HEK293 (cell line): ENCODE results near the gene GARIN5B.

Source experiments
- AEBP2 ChIP-seq: fragments of 450-650 bp; formaldehyde crosslinking; IDR thresholded peaks from 2 replicates; pipeline ENCODE4 v1.5.1; 2016; ENCODE audit warnings: missing biosample characterization, missing genetic modification characterization, borderline replicate concordance
- GFI1B ChIP-seq: fragments of 450-650 bp; formaldehyde crosslinking; IDR thresholded peaks from 2 replicates; pipeline ENCODE4 v1.5.1; 2016; ENCODE audit warnings: missing biosample characterization, missing genetic modification characterization
- GLIS1 ChIP-seq: fragments of 450-650 bp; formaldehyde crosslinking; IDR thresholded peaks from 2 replicates; pipeline ENCODE4 v1.5.1; 2016; ENCODE audit warnings: missing biosample characterization, missing genetic modification characterization
- HIC1 ChIP-seq: fragments of 450-650 bp; formaldehyde crosslinking; IDR thresholded peaks from 2 replicates; pipeline ENCODE4 v1.5.1; 2016; ENCODE audit warnings: missing biosample characterization, missing genetic modification characterization
- KLF7 ChIP-seq: fragments of 450-650 bp; formaldehyde crosslinking; IDR thresholded peaks from 2 replicates; pipeline ENCODE4 v1.5.1; 2016; ENCODE audit warnings: missing biosample characterization, missing genetic modification characterization, borderline replicate concordance
- KLF8 ChIP-seq: fragments of 450-650 bp; formaldehyde crosslinking; IDR thresholded peaks from 2 replicates; pipeline ENCODE4 v1.5.1; 2016; ENCODE audit warnings: missing biosample characterization, missing genetic modification characterization
- WT1 ChIP-seq: fragments of 450-650 bp; formaldehyde crosslinking; IDR thresholded peaks from 2 replicates; pipeline ENCODE4 v1.5.1; 2016; ENCODE audit warnings: missing biosample characterization, missing genetic modification characterization
- ZBTB21 ChIP-seq: fragments of 450-650 bp; formaldehyde crosslinking; IDR thresholded peaks from 2 replicates; pipeline ENCODE4 v1.5.1; 2017; ENCODE audit warnings: missing biosample characterization, missing genetic modification characterization
- ZIC2 ChIP-seq: fragments of 450-650 bp; formaldehyde crosslinking; IDR thresholded peaks from 2 replicates; pipeline ENCODE4 v1.5.1; 2016; ENCODE audit warnings: missing biosample characterization, missing genetic modification characterization
- ZNF202 ChIP-seq: fragments of 450-650 bp; formaldehyde crosslinking; IDR thresholded peaks from 2 replicates; pipeline ENCODE4 v1.5.1; 2016; ENCODE audit warnings: missing biosample characterization, missing genetic modification characterization, borderline replicate concordance
- ZNF24 ChIP-seq: fragments of 450-650 bp; formaldehyde crosslinking; IDR thresholded peaks from 2 replicates; pipeline ENCODE4 v1.5.1; 2016; ENCODE audit warnings: missing biosample characterization, missing genetic modification characterization
- ZNF324 ChIP-seq: fragments of 450-650 bp; formaldehyde crosslinking; IDR thresholded peaks from 2 replicates; pipeline ENCODE4 v1.5.1; 2016; ENCODE audit warnings: missing biosample characterization, missing genetic modification characterization
- ZNF398 ChIP-seq: fragments of 450-650 bp; formaldehyde crosslinking; IDR thresholded peaks from 2 replicates; pipeline ENCODE4 v1.5.1; 2017; ENCODE audit warnings: missing biosample characterization, missing genetic modification characterization
- ZNF423 ChIP-seq: fragments of 450-650 bp; formaldehyde crosslinking; IDR thresholded peaks from 2 replicates; pipeline ENCODE4 v1.5.1; 2016; ENCODE audit warnings: missing biosample characterization, missing genetic modification characterization
- ZNF473 ChIP-seq: fragments of 450-650 bp; formaldehyde crosslinking; IDR thresholded peaks from 2 replicates; pipeline ENCODE4 v1.5.1; 2017; ENCODE audit warnings: missing biosample characterization, missing genetic modification characterization
- ZNF48 ChIP-seq: fragments of 450-650 bp; formaldehyde crosslinking; IDR thresholded peaks from 2 replicates; pipeline ENCODE4 v1.5.1; 2016; ENCODE audit warnings: missing biosample characterization, missing genetic modification characterization
- ZNF501 ChIP-seq: fragments of 450-650 bp; formaldehyde crosslinking; IDR thresholded peaks from 2 replicates; pipeline ENCODE4 v1.5.1; 2016; ENCODE audit warnings: missing biosample characterization, missing genetic modification characterization
- ZNF530 ChIP-seq: fragments of 450-650 bp; formaldehyde crosslinking; IDR thresholded peaks from 2 replicates; pipeline ENCODE4 v1.5.1; 2016; ENCODE audit warnings: low read depth, missing biosample characterization, missing genetic modification characterization
- ZNF548 ChIP-seq: fragments of 450-650 bp; formaldehyde crosslinking; IDR thresholded peaks from 2 replicates; pipeline ENCODE4 v1.5.1; 2016; ENCODE audit warnings: missing biosample characterization, missing genetic modification characterization
- ZNF585B ChIP-seq: fragments of 450-650 bp; formaldehyde crosslinking; IDR thresholded peaks from 2 replicates; pipeline ENCODE4 v1.5.1; 2016; ENCODE audit warnings: missing biosample characterization, missing genetic modification characterization
- ZNF624 ChIP-seq: fragments of 450-650 bp; formaldehyde crosslinking; IDR thresholded peaks from 2 replicates; pipeline ENCODE4 v1.5.1; 2017; ENCODE audit warnings: missing biosample characterization, missing genetic modification characterization
- ZNF629 ChIP-seq: fragments of 450-650 bp; formaldehyde crosslinking; IDR thresholded peaks from 2 replicates; pipeline ENCODE4 v1.5.1; 2017; ENCODE audit warnings: missing biosample characterization, missing genetic modification characterization
- ZNF658 ChIP-seq: fragments of 450-650 bp; formaldehyde crosslinking; IDR thresholded peaks from 2 replicates; pipeline ENCODE4; 2016; ENCODE audit warnings: missing biosample characterization, missing genetic modification characterization
- ZNF785 ChIP-seq: fragments of 450-650 bp; formaldehyde crosslinking; IDR thresholded peaks from 2 replicates; pipeline ENCODE4 v1.5.1; 2016; ENCODE audit warnings: missing biosample characterization, missing genetic modification characterization
- ZXDB ChIP-seq: fragments of 450-650 bp; formaldehyde crosslinking; IDR thresholded peaks from 2 replicates; pipeline ENCODE4 v1.5.1; 2016; ENCODE audit warnings: missing biosample characterization, missing genetic modification characterization
- TF ChIP-seq, protein P1 (sequence below): fragments of 450-650 bp; formaldehyde crosslinking; IDR thresholded peaks from 2 replicates; pipeline ENCODE4 v1.5.1; 2016; ENCODE audit warnings: missing biosample characterization, missing genetic modification characterization, low read depth
- TF ChIP-seq, protein P2 (sequence below): fragments of 450-650 bp; formaldehyde crosslinking; IDR thresholded peaks from 2 replicates; pipeline ENCODE4 v1.5.1; 2016; ENCODE audit warnings: missing biosample characterization, missing genetic modification characterization, borderline replicate concordance
- TF ChIP-seq, protein P3 (sequence below): fragments of 450-650 bp; formaldehyde crosslinking; IDR thresholded peaks from 2 replicates; pipeline ENCODE4 v1.5.1; 2016; ENCODE audit warnings: missing biosample characterization, missing genetic modification characterization

GARIN5B gene

GRCh38 chr19:55407800-55408532 is 44.9 kb upstream of the GARIN5B start (continued):
- TF ChIP-seq, protein P1, sequence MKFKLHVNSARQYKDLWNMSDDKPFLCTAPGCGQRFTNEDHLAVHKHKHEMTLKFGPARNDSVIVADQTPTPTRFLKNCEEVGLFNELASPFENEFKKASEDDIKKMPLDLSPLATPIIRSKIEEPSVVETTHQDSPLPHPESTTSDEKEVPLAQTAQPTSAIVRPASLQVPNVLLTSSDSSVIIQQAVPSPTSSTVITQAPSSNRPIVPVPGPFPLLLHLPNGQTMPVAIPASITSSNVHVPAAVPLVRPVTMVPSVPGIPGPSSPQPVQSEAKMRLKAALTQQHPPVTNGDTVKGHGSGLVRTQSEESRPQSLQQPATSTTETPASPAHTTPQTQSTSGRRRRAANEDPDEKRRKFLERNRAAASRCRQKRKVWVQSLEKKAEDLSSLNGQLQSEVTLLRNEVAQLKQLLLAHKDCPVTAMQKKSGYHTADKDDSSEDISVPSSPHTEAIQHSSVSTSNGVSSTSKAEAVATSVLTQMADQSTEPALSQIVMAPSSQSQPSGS = peak; percentile 96
- no peak for TF ChIP-seq ZNF548 (tag by site-specific recombination)
- TF ChIP-seq GFI1B (tag by site-specific recombination) = no peak
- TF ChIP-seq ZNF473 (tag by site-specific recombination) = no peak
- peak; percentile 98 for TF ChIP-seq ZXDB (tag by site-specific recombination)
- no peak for TF ChIP-seq AEBP2
- TF ChIP-seq ZNF24 (tag by site-specific recombination) = peak; percentile 96
- TF ChIP-seq KLF8 (tag by site-specific recombination) = peak; percentile 97
- TF ChIP-seq, protein P2, sequence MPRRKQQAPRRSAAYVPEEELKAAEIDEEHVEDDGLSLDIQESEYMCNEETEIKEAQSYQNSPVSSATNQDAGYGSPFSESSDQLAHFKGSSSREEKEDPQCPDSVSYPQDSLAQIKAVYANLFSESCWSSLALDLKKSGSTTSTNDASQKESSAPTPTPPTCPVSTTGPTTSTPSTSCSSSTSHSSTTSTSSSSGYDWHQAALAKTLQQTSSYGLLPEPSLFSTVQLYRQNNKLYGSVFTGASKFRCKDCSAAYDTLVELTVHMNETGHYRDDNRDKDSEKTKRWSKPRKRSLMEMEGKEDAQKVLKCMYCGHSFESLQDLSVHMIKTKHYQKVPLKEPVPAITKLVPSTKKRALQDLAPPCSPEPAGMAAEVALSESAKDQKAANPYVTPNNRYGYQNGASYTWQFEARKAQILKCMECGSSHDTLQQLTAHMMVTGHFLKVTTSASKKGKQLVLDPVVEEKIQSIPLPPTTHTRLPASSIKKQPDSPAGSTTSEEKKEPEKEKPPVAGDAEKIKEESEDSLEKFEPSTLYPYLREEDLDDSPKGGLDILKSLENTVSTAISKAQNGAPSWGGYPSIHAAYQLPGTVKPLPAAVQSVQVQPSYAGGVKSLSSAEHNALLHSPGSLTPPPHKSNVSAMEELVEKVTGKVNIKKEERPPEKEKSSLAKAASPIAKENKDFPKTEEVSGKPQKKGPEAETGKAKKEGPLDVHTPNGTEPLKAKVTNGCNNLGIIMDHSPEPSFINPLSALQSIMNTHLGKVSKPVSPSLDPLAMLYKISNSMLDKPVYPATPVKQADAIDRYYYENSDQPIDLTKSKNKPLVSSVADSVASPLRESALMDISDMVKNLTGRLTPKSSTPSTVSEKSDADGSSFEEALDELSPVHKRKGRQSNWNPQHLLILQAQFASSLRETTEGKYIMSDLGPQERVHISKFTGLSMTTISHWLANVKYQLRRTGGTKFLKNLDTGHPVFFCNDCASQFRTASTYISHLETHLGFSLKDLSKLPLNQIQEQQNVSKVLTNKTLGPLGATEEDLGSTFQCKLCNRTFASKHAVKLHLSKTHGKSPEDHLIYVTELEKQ (tag by site-specific recombination) = peak; percentile 61
- TF ChIP-seq ZNF624 (tag by site-specific recombination) = no peak
- peak; percentile 89 for TF ChIP-seq GLIS1 (tag by site-specific recombination)
- TF ChIP-seq ZNF398 = peak; percentile 94
- no peak for TF ChIP-seq ZNF423 (tag by site-specific recombination)
- peak; percentile 78 for TF ChIP-seq ZNF324
- no peak for TF ChIP-seq ZNF48 (tag by site-specific recombination)
- TF ChIP-seq ZNF202 (tag by site-specific recombination) = no peak
- TF ChIP-seq, protein P3, sequence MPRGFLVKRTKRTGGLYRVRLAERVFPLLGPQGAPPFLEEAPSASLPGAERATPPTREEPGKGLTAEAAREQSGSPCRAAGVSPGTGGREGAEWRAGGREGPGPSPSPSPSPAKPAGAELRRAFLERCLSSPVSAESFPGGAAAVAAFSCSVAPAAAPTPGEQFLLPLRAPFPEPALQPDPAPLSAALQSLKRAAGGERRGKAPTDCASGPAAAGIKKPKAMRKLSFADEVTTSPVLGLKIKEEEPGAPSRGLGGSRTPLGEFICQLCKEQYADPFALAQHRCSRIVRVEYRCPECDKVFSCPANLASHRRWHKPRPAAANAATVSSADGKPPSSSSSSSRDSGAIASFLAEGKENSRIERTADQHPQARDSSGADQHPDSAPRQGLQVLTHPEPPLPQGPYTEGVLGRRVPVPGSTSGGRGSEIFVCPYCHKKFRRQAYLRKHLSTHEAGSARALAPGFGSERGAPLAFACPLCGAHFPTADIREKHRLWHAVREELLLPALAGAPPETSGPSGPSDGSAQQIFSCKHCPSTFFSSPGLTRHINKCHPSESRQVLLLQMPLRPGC (tag by site-specific recombination) = peak; percentile 83
- TF ChIP-seq ZNF585B (tag by site-specific recombination) = no peak
- peak; percentile 86 for TF ChIP-seq ZNF501 (tag by site-specific recombination)
- TF ChIP-seq ZBTB21 (tag by site-specific recombination) = peak; percentile 97
- TF ChIP-seq ZNF658 = no peak
- peak; percentile 98 for TF ChIP-seq ZNF629
- TF ChIP-seq WT1 (tag by site-specific recombination) = peak; percentile 71; the same call in 1 of the 2 replicates
- TF ChIP-seq HIC1 = peak; percentile 79
- TF ChIP-seq KLF7 = peak; percentile 91; the same call in 1 of the 2 replicates
- TF ChIP-seq ZNF530 = no peak
- 0 out of 2 replicates have a peak, but pooled peaks have one; percentile 29 for TF ChIP-seq ZIC2 (tag by site-specific recombination)
- no peak for TF ChIP-seq ZNF785 (tag by site-specific recombination)
